ENCODE measurements around the gene ARHGAP23.

The ARHGAP23 gene

GRCh38 chr17:38561416-38562214 is 133.4 kb downstream of the ARHGAP23 start:
- peaks cover 8% of the 10 kb centered on the region for H3K4me1 ChIP-seq (ENCODE audit: control insufficient read depth, insufficient read depth, low read length)
- no peak overlapping the region for H3K27ac ChIP-seq (ENCODE audit: low read depth, low read length)
- H3K4me3 ChIP-seq (ENCODE audit: low read length): no peak overlapping the region

More at GRCh38 chr17:38561416-38562214, 133.4 kb downstream of the ARHGAP23 start:
- Histone ChIP-seq H3K36me3 (ENCODE audit: control insufficient read depth, insufficient read depth, low read length) (no peaks in the 10 kb centered on the region), H3K9ac (ENCODE audit: low read length) (no peak overlapping the region), H3K27me3 (ENCODE audit: control insufficient read depth, insufficient read depth, low read length) (peaks cover 16% of the 10 kb centered on the region)
